GM11168 (cell line): ENCODE data around the gene GPN1.
"Not testable (repeated sequence)": the region's sequence is repeated elsewhere in the genome, so short reads cannot be mapped to it uniquely, and the experiment has no call there.

Experiments
- in situ Hi-C: fragments of 300-500 bp; cut with MboI; formaldehyde crosslinking; loops from one replicate; pipeline ENCODE4 v1.12.0; 2022; ENCODE audit warnings: low sequenced_read_pairs; ENCODE audit not compliant: unreplicated experiment

GPN1 gene

DNA sequence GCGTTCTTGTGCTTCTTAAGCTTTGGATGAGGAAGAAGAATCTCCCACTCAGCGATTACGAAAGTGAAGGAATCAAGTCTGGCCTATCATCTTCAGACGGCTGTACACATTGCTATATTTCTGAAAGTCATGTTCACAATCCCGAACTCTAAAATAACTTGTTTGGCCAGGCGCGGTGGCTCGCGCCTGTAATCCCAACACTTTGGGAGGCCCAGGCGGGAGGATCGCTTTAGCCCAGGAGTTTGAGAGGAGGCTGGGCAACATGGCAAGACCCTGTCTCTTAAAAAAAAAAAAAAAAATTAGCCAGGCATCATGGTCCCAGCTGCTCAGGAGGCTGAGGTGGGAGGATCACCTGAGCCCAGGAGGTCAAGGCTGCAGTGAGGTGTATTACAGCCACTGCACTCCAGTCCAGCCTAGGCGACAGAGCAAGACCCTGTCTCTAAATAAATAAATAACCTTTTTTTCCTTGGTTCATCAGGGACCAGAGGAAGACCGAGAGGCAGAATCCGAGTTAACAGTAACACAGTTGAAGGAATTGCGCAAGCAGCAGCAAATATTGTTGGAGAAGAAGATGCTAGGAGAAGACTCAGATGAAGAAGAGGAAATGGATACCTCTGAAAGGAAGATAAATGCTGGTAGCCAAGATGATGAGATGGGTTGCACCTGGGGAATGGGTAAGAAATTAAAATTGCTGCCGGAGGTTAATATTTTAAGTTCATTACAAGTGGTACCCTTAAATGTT, 35.9 kb downstream of the GPN1 start:
- in situ Hi-C loops: no loop called here

DNA sequence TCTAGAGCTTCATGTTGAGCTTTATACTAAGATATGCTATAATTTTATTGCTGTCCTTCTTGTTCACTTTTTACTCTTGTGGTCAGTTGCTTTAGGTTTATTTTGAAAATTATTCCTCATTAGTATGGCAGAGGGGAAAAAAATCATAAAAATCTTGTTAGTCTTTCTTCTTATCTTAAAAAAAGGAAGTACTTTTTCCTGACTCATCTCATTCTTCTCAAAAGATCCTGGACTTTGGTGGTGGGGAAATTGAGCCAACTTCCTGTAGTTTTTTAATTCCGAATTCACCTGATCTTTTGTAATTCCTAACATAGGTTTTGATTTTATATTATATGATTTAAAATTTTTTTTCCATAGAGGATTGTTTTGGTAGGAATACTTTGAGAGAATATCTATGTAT, 38.6 kb downstream of the GPN1 start:
- in situ Hi-C loops: no loop called here

DNA sequence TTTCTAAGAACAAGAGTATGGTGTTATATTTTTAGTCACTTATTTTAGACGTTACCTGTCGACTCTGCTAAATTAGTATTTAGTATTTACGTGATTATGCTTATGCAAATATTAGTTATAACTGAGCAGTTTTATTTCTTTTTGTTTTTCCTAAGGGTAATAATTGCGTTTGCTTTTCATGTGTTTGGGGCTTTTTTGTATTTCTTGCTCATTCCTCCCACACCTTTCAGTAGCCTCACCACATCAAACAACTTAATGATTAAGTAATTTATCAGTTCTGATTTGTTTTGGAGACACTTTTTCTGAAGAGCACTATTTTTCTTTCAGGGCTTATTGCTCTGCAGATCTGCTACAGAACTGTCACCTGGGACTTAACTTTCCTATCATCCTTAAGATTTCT, 42.4 kb downstream of the GPN1 start:
- in situ Hi-C loops: no loop called here

DNA sequence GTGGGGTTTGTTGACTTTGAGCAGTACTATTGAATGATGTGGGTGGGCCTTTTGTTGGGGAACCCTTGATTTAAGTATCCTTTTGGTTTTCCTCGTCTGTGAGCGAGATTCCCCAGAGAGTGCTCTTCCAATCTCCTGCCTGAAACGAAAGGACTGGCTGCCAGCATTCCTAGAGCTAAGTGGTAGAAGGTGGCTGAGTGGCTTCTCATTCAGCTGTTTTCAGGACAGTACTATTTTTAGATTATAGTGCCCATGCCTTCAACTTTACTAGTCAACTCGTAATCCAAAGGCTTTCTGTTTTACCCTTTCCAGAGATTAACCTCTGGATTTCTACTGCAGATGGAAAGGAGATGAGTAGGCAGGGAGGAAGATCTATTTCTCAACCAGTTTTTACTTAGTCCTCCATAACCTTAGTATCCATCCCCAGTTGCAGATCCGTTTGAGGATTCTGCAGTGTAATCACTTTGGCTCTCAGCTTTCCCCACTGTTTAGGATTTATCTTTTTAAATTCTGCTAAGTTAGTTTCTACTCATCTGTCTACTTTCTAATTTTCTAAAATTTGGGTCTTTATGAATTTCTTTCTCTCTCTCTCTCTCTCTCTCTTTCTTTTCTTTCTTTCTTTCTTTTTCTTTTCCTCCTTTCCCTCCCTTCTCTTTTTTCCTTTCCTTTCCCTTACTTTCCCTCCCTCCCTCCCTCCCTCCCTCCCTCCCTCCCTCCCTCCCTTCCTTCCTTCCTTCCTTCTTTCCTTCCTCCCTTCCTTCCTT, 44.1 kb downstream of the GPN1 start:
- in situ Hi-C loops: no loop called here

DNA sequence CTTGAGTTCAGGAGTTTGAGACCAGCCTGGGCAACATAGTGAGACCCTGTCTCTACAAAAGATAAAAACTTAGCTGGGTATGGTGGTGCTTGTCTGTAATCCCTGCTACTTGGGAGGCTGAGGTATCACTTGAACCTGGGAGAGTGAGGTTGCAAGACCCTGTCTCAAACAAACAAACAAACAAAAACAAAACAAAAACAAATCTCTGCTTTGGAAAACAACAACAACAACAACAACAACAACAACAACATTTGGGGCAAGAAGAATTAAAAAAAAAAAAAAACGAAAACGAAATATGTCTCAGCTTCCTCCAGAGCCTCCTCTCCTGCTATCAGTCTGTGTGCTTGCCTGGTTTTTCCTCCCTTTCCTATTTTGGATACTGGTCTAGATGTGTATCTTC, 51.7 kb downstream of the GPN1 start:
- in situ Hi-C loops: no loop called here

DNA sequence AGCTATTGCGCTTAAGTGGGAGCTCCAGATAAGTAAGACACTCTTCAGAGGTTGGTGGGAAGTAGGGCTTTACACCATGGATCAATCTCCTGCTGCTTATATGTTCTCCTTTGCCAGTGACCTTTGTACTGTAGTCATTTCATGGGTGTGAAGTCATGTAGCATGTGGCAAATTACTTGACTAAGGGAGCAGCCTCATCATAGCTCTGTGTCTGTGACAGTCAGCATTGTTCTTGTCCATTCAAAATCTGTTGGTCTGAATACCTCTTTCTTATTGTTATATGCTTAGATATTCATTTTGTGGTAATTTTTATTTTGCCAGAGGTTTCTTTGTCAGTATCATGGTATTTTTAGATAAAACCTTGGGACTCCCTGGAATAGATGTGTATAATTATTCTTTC, 53.0 kb downstream of the GPN1 start:
- in situ Hi-C loops: no loop called here

DNA sequence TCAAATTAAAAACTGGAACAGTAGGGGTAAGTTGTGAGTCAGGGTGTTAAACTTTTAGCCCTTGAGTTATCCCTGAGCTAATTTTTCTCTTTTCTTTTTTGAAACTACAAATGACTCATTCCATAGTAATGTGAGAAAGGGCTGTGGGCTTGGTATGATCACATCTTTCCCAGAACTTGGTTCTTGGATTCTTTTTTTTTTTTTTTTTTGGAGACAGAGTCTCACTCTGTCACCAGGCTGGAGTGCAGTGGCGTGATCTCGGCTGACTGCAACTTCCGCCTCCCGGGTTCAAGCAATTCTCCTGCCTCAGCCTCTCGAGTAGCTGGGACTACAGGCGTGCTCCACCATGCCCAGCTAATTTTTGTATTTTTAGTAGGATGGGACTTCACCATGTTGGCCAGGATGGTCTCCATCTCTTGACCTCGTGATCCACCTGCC, 53.5 kb downstream of the GPN1 start:
- in situ Hi-C loops: not testable (repeated sequence)

DNA sequence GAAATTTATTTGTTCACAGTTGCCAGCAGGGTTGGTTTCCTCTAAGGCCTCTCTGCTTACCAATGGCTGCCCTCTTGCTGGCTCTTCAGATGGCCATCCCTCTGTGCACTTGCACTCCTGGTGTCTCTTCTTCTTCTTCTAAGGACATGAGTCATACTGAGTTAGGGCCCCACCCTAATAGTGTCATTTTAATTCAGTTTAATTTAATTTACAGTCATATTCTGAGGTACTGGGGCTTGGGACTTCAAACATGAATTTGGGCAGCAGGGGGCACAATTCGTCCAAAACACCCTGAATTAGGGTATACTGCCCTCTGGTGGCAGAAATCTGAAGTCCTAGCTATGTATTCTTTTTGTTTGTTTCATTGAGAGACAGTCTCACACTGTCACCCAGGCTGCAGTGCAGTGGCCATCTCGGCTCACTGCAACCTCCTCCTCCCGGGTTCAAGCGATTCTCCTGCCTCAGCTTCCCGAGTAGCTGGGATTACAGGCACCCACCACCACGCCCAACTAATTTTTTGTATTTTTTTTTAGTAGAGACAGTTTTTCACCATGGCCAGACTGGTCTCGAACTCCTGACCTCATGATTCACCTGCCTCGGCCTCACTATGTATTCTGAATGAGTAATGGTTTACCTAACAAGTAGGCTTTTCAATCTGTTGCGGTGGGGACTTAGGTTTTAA, 54.7 kb downstream of the GPN1 start:
- in situ Hi-C loops: no loop called here

DNA sequence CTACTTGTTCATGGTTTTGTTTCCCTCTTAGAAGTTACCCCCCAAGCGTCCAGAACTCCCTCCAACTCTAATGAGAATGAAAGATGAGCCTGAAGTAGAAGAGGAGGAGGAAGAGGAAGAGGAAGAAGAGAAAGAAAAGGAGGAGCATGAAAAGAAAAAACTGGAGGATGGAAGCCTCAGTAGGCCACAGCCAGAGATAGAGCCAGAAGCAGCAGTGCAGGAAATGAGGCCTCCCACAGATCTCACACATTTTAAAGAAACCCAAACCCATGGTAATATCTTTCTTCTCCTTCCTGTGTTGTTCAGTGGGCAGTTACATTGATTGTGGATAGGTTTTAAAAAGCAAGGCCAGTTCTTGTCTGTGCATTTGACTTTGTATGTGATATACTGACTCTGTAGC, 56.2 kb downstream of the GPN1 start:
- in situ Hi-C loops: not testable (repeated sequence)

DNA sequence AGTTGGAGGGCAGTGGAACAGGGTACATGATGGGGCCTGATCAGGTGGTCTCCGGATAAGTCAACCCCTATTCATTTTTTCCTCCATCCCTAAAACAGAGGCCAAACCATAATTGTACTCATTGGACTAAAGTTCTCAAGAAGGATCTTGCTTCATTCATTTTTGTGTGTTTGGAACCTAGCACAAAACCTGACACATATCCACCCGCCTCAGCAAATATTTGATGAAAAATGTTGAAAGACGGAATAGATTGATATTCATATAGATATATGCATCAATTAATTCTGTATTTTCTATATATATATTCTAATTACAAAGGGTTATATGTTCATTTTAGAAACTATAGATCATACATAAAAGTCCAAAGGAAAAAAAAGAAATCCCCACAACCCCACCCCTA, 56.7 kb downstream of the GPN1 start:
- in situ Hi-C loops: no loop called here

DNA sequence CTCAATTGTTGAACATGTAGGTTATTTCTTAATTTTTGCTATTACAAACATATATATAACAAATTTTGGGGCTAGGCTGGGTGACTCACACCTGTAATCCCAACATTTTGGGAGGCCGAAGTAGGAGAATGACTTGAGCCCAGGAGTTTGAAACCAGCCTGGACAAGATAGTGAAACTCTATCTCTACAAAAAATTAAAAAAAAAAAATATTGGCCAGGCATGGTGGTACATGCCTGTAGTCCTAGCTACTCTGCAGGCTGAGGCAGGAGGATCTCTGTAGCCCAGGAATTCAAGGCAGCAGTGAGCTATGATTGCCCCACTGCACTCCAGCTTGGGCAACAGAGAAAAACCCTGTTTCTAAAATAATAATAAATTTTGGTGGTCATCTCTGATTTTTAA, 58.4 kb downstream of the GPN1 start:
- in situ Hi-C loops: no loop called here

DNA sequence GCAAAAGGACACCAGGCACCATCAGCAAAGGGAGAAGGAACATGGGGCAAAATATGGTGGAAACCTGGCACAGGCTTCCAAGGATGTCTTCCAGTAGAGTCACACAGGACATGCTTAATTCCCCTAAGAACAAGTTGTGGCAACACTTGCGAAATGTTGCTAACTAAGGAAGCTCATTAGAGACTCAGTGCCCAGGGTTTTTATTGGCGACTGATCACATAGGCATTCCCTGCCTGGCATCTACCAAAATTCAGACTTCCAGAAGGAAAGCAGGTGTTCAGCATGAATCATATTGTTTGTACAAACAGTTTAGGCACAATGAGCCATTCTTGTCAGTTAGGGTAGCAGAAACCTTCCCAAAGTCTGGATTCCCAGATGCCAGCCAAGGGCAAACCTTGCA, 60.6 kb downstream of the GPN1 start:
- in situ Hi-C loops: no loop called here

DNA sequence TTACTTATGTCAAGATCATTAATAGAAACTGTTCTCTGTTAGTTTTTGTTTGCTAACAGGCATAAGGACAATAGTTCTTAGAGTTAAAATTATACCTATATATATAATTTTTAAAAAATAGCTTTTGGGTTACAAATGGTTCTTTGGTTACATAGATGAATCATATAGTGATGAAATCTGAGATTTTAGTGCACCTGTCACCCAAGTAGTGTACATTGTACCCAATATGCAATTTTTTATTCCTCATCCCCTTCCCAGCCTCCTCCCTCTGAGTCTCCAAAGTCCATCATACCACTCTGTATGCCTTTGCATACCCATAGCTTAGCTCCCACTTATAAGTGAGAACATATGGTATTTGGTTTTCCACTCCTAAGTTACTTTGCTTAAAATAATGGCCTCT, 61.2 kb downstream of the GPN1 start:
- in situ Hi-C loops: no loop called here

DNA sequence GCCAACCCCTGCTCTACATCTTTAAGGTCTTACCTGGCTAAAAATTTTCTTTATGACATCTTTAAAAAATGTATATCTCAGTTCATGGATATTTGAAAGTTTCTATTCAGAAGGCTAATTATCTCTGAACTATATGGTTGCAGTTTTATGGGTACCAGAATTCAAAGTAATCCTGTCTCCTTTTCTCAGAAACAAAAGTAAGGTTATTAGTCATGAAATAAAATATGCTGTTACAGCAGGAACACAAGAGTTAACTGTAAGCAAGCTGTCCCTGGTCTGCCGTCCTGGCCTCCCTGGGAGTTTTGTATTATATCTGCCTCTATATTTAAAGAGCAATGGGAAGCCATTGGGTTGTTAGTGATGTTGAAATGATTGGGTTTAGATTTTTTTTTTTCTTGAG, 68.8 kb downstream of the GPN1 start:
- in situ Hi-C loops: no loop called here
